Fibroblast of gingiva (primary cell): ENCODE results near the gene NEU3.
"Not testable (repeated sequence)": the region's sequence is repeated elsewhere in the genome, so short reads cannot be mapped to it uniquely, and the experiment has no call there.

ENCODE experiments used
- DNase-seq: peaks from one replicate; pipeline ENCODE4 v3.0.0-alpha.2; 2011; ENCODE audit warnings: low read depth

Gene NEU3

GRCh38 chr11:75029836-75030631 lies 41.3 kb downstream of the NEU3 start:
- DNase-seq, result no peak

- peak; percentile 62 for DNase-seq
Observed at GRCh38 chr11:75031224-75031753, 42.6 kb downstream of the NEU3 start.

GRCh38 chr11:75031771-75032549 lies 43.2 kb downstream of the NEU3 start:
- DNase-seq, result peak; percentile 42

- DNase-seq, result no peak
Observed at GRCh38 chr11:75032550-75032935, 43.8 kb downstream of the NEU3 start.

GRCh38 chr11:75033916-75034315 lies 45.2 kb downstream of the NEU3 start:
- no peak for DNase-seq

GRCh38 chr11:75035256-75035655 lies 46.5 kb downstream of the NEU3 start:
- no peak for DNase-seq

- DNase-seq, result peak; percentile 52
Observed at GRCh38 chr11:75035911-75036565, 47.3 kb downstream of the NEU3 start.

- no peak for DNase-seq
Observed at GRCh38 chr11:75040167-75040770, 51.5 kb downstream of the NEU3 start.

- no peak for DNase-seq
Observed at GRCh38 chr11:75041263-75041662, 52.5 kb downstream of the NEU3 start.

- DNase-seq, result not testable (repeated sequence)
Observed at GRCh38 chr11:75041821-75042220, 53.1 kb downstream of the NEU3 start.

- DNase-seq, result not testable (repeated sequence)
Observed at GRCh38 chr11:75044381-75045170, 55.8 kb downstream of the NEU3 start.

GRCh38 chr11:75046668-75047067 lies 57.9 kb downstream of the NEU3 start:
- not testable (repeated sequence) for DNase-seq

GRCh38 chr11:75047191-75047590 lies 58.5 kb downstream of the NEU3 start:
- DNase-seq, result no peak

GRCh38 chr11:75049501-75050266 lies 61.0 kb downstream of the NEU3 start:
- DNase-seq, result not testable (repeated sequence)

- DNase-seq, result no peak
Observed at GRCh38 chr11:75050516-75050915, 61.8 kb downstream of the NEU3 start.

- no peak for DNase-seq
Observed at GRCh38 chr11:75051043-75051442, 62.3 kb downstream of the NEU3 start.

GRCh38 chr11:75052457-75052856 lies 63.7 kb downstream of the NEU3 start:
- no peak for DNase-seq

- DNase-seq, result no peak
Observed at GRCh38 chr11:75055511-75055910, 66.8 kb downstream of the NEU3 start.

GRCh38 chr11:75056814-75057213 lies 68.1 kb downstream of the NEU3 start:
- DNase-seq, result peak; percentile 8

GRCh38 chr11:75059299-75059698 lies 70.6 kb downstream of the NEU3 start:
- no peak for DNase-seq
